HepG2 (cell line): ENCODE data around the gene IER2. TPM values are rescaled to one million over a fixed set of nuclear protein-coding genes. Genes with fewer than 3 reads are reported as not detected.

ENCODE experiments used
- CBX1 ChIP-seq: IDR thresholded peaks from one replicate; pipeline ENCODE4 v1.6.1; 2016; ENCODE audit warnings: antibody characterized with exemption, low read depth
- CREM ChIP-seq, 2 experiments: sonication (generic) in 1 of 2; formaldehyde crosslinking in 1 of 2; IDR thresholded peaks; 2 replicates each; pipeline versions ENCODE4 v1.4.0 to v1.6.1; 2016 to 2020; ENCODE audit warnings: antibody characterized with exemption in 1 of 2, mild to moderate bottlenecking in 1 of 2, missing genetic modification reagents in 1 of 2
- KAT8 ChIP-seq: IDR thresholded peaks from 2 replicates; pipeline ENCODE4 v1.6.1; 2016; ENCODE audit warnings: missing genetic modification reagents, missing compliant biosample characterization
- KLF11 ChIP-seq: IDR thresholded peaks from 2 replicates; pipeline ENCODE4 v1.6.1; 2016; ENCODE audit warnings: missing compliant biosample characterization
- LRRFIP1 ChIP-seq: sonication (generic); formaldehyde crosslinking; conservative IDR thresholded peaks from 2 replicates; pipeline ENCODE4 v1.4.0; 2020; ENCODE audit warnings: missing genetic modification reagents
- MXD1 ChIP-seq: sonication (generic); formaldehyde crosslinking; IDR thresholded peaks from 2 replicates; pipeline ENCODE4 v1.4.0; 2020; ENCODE audit warnings: mild to moderate bottlenecking, missing genetic modification reagents
- SNAI1 ChIP-seq: sonication (generic); formaldehyde crosslinking; IDR thresholded peaks from 2 replicates; pipeline ENCODE4 v1.5.0; 2020; ENCODE audit warnings: mild to moderate bottlenecking, missing genetic modification reagents, borderline replicate concordance
- SRF ChIP-seq: IDR thresholded peaks from 2 replicates; pipeline ENCODE4 v1.6.1; 2011; ENCODE audit warnings: mild to moderate bottlenecking, low read depth, low read length, moderate library complexity
- SRY ChIP-seq: sonication (generic); formaldehyde crosslinking; IDR thresholded peaks from 2 replicates; pipeline ENCODE4 v1.8.0; 2022; ENCODE audit warnings: mild to moderate bottlenecking, missing genetic modification reagents
- ZFY ChIP-seq: sonication (generic); formaldehyde crosslinking; IDR thresholded peaks from 2 replicates; pipeline ENCODE4 v1.4.0; 2020; ENCODE audit warnings: missing genetic modification reagents
- ZKSCAN5 ChIP-seq: sonication (generic); formaldehyde crosslinking; IDR thresholded peaks from 2 replicates; pipeline ENCODE4 v1.5.1; 2020; ENCODE audit warnings: mild to moderate bottlenecking, missing genetic modification reagents
- ZNF607 ChIP-seq: sonication (generic); formaldehyde crosslinking; IDR thresholded peaks from 2 replicates; pipeline ENCODE4 v1.5.1; 2020; ENCODE audit warnings: missing genetic modification reagents, mild to moderate bottlenecking, borderline replicate concordance
- ZNF644 ChIP-seq: IDR thresholded peaks from 2 replicates; pipeline ENCODE4 v1.6.1; 2016; ENCODE audit warnings: low read depth
- ZNF713 ChIP-seq: sonication (generic); formaldehyde crosslinking; IDR thresholded peaks from 2 replicates; pipeline ENCODE4 v1.4.0; 2020; ENCODE audit warnings: mild to moderate bottlenecking, missing genetic modification reagents
- ZNF746 ChIP-seq: sonication (generic); formaldehyde crosslinking; IDR thresholded peaks from 2 replicates; pipeline ENCODE4 v1.8.0; 2022; ENCODE audit warnings: mild to moderate bottlenecking, missing genetic modification reagents
- ZNF776 ChIP-seq: sonication (generic); formaldehyde crosslinking; IDR thresholded peaks from 2 replicates; pipeline ENCODE4 v1.4.0; 2020; ENCODE audit warnings: mild to moderate bottlenecking, missing genetic modification reagents
- ZNF83 ChIP-seq: sonication (generic); formaldehyde crosslinking; IDR thresholded peaks from 2 replicates; pipeline ENCODE4 v1.4.0; 2020; ENCODE audit warnings: missing genetic modification reagents, mild to moderate bottlenecking, borderline replicate concordance
- polyA plus RNA-seq, 8 experiments: library from polyadenylated mRNA; depleted of rRNA in 3 of 8; stranded (reverse) in 7 of 8; unstranded in 1 of 8; fragments of >200 nt; fragmentation: Illumina TruSeq in 4 of 8; extraction: Trizol in 4 of 8; gene quantifications; 2 replicates each; pipeline versions ENCODE4 v1.2.1 to v1.2.3, GENCODE V29; 2011 to 2016; ENCODE audit warnings: low read depth in 4 of 8, missing spikeins in 1 of 8, mixed read lengths in 1 of 8; ENCODE audit not compliant: insufficient read depth in 1 of 8
- total RNA-seq, 5 experiments: library from RNA; depleted of rRNA; stranded (reverse); fragments of >200 nt; fragmentation: Illumina TruSeq; extraction: Trizol; gene quantifications; 2 replicates each; pipeline ENCODE4 v1.2.3, GENCODE V29; 2016; ENCODE audit warnings: low read depth in 1 of 5
- TF ChIP-seq, protein P1 (sequence below): sonication (generic); formaldehyde crosslinking; IDR thresholded peaks from 2 replicates; pipeline ENCODE4 v1.8.1; 2023; ENCODE audit warnings: missing genetic modification reagents, mild to moderate bottlenecking, borderline replicate concordance
- TF ChIP-seq, protein P2 (sequence below): sonication (generic); formaldehyde crosslinking; IDR thresholded peaks from 2 replicates; pipeline ENCODE4 v1.5.0; 2020; ENCODE audit warnings: mild to moderate bottlenecking, missing genetic modification reagents, moderate library complexity
- TF ChIP-seq, protein P3 (sequence below): sonication (generic); formaldehyde crosslinking; IDR thresholded peaks from 2 replicates; pipeline ENCODE4 v1.4.0; 2020; ENCODE audit warnings: mild to moderate bottlenecking, missing genetic modification reagents
- TF ChIP-seq, protein P4 (sequence below): sonication (generic); formaldehyde crosslinking; IDR thresholded peaks from 2 replicates; pipeline ENCODE4 v1.5.1; 2020; ENCODE audit warnings: mild to moderate bottlenecking, missing genetic modification reagents, moderate library complexity

The IER2 gene
- total and polyA plus RNA-seq, 2 of the 13 experiments (the other 11 are each of a cell fraction or from before 2014, with no cell fraction given), result 10.1 to 14.3 TPM

- TF ChIP-seq LRRFIP1 (CRISPR knock-in tag) (no peak), MXD1 (CRISPR knock-in tag) (peak; percentile 76; the same call in 1 of the 2 replicates), ZKSCAN5 (CRISPR knock-in tag) (no peak), CBX1 (peak; percentile 43), ZNF713 (CRISPR knock-in tag) (no peak), KAT8 (CRISPR knock-in tag) (peak; percentile 56), ZNF607 (CRISPR knock-in tag) (peak; percentile 87), ZFY (CRISPR knock-in tag) (peak; percentile 55), ZNF776 (CRISPR knock-in tag) (0 out of 2 replicates have a peak, but pooled peaks have one; percentile 24), ZNF644 (CRISPR knock-in tag) (no peak), SNAI1 (CRISPR knock-in tag) (peak; percentile 77; the same call in 1 of the 2 replicates), SRY (CRISPR knock-in tag) (no peak), ZNF746 (CRISPR knock-in tag) (0 out of 2 replicates have a peak, but pooled peaks have one; percentile 42), KLF11 (CRISPR knock-in tag) (no peak), CREM (IDR thresholded peaks at IDR 0.05) (peak; percentile 54; the same call in 1 of the 2 replicates), CREM (CRISPR knock-in tag; IDR thresholded peaks at IDR 0.05) (no peak), ZNF83 (no peak), SRF (peak; percentile 98)
- TF ChIP-seq, protein P1, sequence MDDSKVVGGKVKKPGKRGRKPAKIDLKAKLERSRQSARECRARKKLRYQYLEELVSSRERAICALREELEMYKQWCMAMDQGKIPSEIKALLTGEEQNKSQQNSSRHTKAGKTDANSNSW, result no peak
- TF ChIP-seq, protein P2, sequence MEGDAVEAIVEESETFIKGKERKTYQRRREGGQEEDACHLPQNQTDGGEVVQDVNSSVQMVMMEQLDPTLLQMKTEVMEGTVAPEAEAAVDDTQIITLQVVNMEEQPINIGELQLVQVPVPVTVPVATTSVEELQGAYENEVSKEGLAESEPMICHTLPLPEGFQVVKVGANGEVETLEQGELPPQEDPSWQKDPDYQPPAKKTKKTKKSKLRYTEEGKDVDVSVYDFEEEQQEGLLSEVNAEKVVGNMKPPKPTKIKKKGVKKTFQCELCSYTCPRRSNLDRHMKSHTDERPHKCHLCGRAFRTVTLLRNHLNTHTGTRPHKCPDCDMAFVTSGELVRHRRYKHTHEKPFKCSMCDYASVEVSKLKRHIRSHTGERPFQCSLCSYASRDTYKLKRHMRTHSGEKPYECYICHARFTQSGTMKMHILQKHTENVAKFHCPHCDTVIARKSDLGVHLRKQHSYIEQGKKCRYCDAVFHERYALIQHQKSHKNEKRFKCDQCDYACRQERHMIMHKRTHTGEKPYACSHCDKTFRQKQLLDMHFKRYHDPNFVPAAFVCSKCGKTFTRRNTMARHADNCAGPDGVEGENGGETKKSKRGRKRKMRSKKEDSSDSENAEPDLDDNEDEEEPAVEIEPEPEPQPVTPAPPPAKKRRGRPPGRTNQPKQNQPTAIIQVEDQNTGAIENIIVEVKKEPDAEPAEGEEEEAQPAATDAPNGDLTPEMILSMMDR (CRISPR knock-in tag), result peak; percentile 59
- TF ChIP-seq, protein P3, sequence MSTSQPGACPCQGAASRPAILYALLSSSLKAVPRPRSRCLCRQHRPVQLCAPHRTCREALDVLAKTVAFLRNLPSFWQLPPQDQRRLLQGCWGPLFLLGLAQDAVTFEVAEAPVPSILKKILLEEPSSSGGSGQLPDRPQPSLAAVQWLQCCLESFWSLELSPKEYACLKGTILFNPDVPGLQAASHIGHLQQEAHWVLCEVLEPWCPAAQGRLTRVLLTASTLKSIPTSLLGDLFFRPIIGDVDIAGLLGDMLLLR (CRISPR knock-in tag), result peak; percentile 70; the same call in 1 of the 2 replicates
- TF ChIP-seq, protein P4, sequence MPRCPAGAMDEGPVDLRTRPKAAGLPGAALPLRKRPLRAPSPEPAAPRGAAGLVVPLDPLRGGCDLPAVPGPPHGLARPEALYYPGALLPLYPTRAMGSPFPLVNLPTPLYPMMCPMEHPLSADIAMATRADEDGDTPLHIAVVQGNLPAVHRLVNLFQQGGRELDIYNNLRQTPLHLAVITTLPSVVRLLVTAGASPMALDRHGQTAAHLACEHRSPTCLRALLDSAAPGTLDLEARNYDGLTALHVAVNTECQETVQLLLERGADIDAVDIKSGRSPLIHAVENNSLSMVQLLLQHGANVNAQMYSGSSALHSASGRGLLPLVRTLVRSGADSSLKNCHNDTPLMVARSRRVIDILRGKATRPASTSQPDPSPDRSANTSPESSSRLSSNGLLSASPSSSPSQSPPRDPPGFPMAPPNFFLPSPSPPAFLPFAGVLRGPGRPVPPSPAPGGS (CRISPR knock-in tag), result no peak; the same call in 1 of the 2 replicates
These were observed 1.6 kb downstream of the IER2 start (continued) for GRCh38 chr19:13151605-13152355.
